Breast epithelium (tissue), 3 donors: Measurements from ENCODE around the gene CCDC88C.

ENCODE experiments used
- POLR2A ChIP-seq: fragments of 450-650 bp; IDR thresholded peaks from one replicate; pipeline ENCODE4 v1.6.1; 2016; ENCODE audit warnings: antibody characterized with exemption, mild to moderate bottlenecking, moderate library complexity
- POLR2AphosphoS5 ChIP-seq, 3 donors: sonication (generic); formaldehyde crosslinking; IDR thresholded peaks; one replicate each; pipeline ENCODE4 v1.6.1; 2017; ENCODE audit warnings: antibody characterized with exemption in 3 of 3
- TF ChIP-seq, protein P1 (sequence below), 3 donors: fragments of 450-650 bp; IDR thresholded peaks; one replicate each; pipeline ENCODE4 v1.5.1; 2016 to 2017; ENCODE audit warnings: antibody characterized with exemption in 3 of 3, mild to moderate bottlenecking in 3 of 3, moderate library complexity in 3 of 3

DNA sequence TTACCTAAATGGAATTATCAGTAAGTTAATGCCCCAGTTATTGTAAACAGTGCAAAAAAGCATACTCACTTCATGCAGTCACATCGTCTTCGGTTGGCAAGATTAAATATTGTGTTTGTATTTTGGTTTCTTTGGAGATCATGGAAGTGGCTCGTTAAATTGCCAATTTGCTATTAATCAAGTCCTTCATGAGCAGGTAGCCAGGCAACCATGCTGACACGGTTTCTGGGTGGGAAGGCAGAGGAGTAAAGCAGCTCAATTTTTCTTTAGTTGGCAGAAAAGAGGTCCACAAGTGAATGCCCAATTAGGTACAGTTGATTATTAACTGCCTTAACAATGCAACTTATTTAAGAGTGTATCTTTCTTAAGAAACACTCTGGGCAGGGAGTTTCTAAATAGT is 48.6 kb upstream of the CCDC88C start:
- no peak for TF ChIP-seq POLR2A
- TF ChIP-seq, protein P1, sequence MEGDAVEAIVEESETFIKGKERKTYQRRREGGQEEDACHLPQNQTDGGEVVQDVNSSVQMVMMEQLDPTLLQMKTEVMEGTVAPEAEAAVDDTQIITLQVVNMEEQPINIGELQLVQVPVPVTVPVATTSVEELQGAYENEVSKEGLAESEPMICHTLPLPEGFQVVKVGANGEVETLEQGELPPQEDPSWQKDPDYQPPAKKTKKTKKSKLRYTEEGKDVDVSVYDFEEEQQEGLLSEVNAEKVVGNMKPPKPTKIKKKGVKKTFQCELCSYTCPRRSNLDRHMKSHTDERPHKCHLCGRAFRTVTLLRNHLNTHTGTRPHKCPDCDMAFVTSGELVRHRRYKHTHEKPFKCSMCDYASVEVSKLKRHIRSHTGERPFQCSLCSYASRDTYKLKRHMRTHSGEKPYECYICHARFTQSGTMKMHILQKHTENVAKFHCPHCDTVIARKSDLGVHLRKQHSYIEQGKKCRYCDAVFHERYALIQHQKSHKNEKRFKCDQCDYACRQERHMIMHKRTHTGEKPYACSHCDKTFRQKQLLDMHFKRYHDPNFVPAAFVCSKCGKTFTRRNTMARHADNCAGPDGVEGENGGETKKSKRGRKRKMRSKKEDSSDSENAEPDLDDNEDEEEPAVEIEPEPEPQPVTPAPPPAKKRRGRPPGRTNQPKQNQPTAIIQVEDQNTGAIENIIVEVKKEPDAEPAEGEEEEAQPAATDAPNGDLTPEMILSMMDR (IDR thresholded peaks at IDR 0.05): no peak
- TF ChIP-seq POLR2AphosphoS5 (IDR thresholded peaks at IDR 0.05): no peak
